Limb (tissue), 2 donors: ENCODE results near the gene RAD51B.
A peak's percentile ranks its signal among the peaks of the same experiment; 100 is the strongest.

Experiments used
- DNase-seq, 2 donors: peaks; one replicate each; pipeline ENCODE4 v3.0.0-alpha.2; 2016; ENCODE audit errors: extremely low spot score in 2 of 2

Gene RAD51B

GRCh38 chr14:68141281-68142088, 321.9 kb downstream of the RAD51B start:
- no peak for DNase-seq

GRCh38 chr14:68143341-68143841, 323.8 kb downstream of the RAD51B start:
- DNase-seq: peak in 1 of 2 donors; percentile 59

- DNase-seq: no peak
These were observed 324.6 kb downstream of the RAD51B start for GRCh38 chr14:68144051-68144681.

GRCh38 chr14:68145036-68145435, 325.5 kb downstream of the RAD51B start:
- DNase-seq: no peak

GRCh38 chr14:68145539-68145938, 326.0 kb downstream of the RAD51B start:
- no peak for DNase-seq

- DNase-seq: no peak
These were observed 327.2 kb downstream of the RAD51B start for GRCh38 chr14:68146818-68147217.

- no peak for DNase-seq
These were observed 327.7 kb downstream of the RAD51B start for GRCh38 chr14:68147303-68147702.

- DNase-seq: no peak
These were observed 328.7 kb downstream of the RAD51B start for GRCh38 chr14:68148276-68148675.

GRCh38 chr14:68148763-68149162, 329.2 kb downstream of the RAD51B start:
- no peak for DNase-seq

- no peak for DNase-seq
These were observed 333.7 kb downstream of the RAD51B start for GRCh38 chr14:68153275-68153674.

GRCh38 chr14:68154275-68154674, 334.7 kb downstream of the RAD51B start:
- no peak for DNase-seq

- DNase-seq: no peak
These were observed 338.4 kb downstream of the RAD51B start for GRCh38 chr14:68157971-68158371.

GRCh38 chr14:68158640-68159039, 339.1 kb downstream of the RAD51B start:
- DNase-seq: no peak

- no peak for DNase-seq
These were observed 340.4 kb downstream of the RAD51B start for GRCh38 chr14:68159701-68160633.

GRCh38 chr14:68160779-68161546, 341.4 kb downstream of the RAD51B start:
- no peak for DNase-seq

- no peak for DNase-seq
These were observed 343.3 kb downstream of the RAD51B start for GRCh38 chr14:68162887-68163286.

GRCh38 chr14:68164711-68165113, 345.1 kb downstream of the RAD51B start:
- DNase-seq: no peak

GRCh38 chr14:68165274-68165843, 345.8 kb downstream of the RAD51B start:
- no peak for DNase-seq

- no peak for DNase-seq
These were observed 347.3 kb downstream of the RAD51B start for GRCh38 chr14:68166731-68167382.
